ENCODE measurements around the gene SLC45A3.

The SLC45A3 gene

DNA sequence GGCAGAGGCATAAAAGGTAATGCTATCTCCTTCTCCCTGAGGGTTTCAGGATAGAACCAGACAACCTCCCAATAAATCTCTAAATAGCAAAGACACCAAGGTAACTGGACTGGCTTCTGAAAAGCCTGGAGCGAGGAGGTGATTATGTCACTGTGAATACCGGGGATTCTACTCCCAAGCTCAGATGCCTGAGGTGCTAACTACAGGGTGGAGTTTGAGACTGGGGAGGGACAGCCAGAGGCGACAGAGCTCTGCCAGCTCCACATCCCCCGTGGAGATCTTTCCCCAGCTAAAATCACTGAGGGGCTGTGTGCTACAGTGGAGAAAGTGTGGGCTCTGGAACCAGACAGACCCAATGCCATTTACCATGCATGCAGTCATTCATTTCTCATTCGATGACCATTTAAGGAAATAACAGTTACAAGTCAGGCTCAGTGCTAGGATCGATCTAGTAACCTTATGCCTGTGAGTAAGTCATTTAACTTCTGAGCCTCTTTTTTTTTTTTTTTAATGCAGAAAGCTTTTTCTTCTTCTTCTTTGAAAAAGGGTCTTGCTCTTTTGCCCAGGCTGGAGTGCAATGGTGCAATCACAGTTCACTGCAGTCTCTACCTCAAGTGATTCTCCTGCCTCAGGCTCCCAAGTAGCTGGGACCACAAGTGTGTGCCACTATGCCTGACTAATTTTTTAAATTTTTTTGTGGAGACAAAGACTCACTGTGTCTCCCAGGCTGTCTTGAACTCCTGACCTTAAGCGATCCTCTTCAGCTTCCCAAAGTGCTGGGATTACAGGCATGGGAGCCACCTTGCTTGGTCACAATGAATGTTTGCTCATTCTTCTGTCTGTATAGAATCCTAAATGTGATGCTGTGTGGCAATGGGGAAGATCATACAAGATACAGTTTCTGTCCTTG lies 8.1 kb upstream of the SLC45A3 start:
- no peaks in the 10 kb centered on the region for H3K4me1 ChIP-seq (ENCODE audit: control insufficient read depth, insufficient read depth, low read length)
- ChIA-PET CTCF (interaction anchor here (0.5 to 2.6 kb wide), 8 partner anchors 14 to 342 kb away, joined by 3 to 18 read pairs (median 4); no protein-coding TSS in a partner anchor), POLR2A (no interaction called here)
- no peak overlapping the region for H3K4me3 ChIP-seq (ENCODE audit: low read depth, low read length)
- TF ChIP-seq ZIC2 (tag by site-specific recombination; IDR thresholded peaks at IDR 0.05) (peak; percentile 79), ZNF585B (tag by site-specific recombination; IDR thresholded peaks at IDR 0.05) (no peak), ZNF837 (tag by site-specific recombination; IDR thresholded peaks at IDR 0.05) (no peak), GLIS1 (tag by site-specific recombination; IDR thresholded peaks at IDR 0.05) (peak; percentile 43), SP7 (tag by site-specific recombination; IDR thresholded peaks at IDR 0.05) (peak; percentile 32; the same call in 1 of the 2 replicates)
- no peaks in the 10 kb centered on the region for H3K36me3 ChIP-seq (ENCODE audit: control insufficient read depth in 2 of 2, insufficient read depth in 1 of 2, low read length in 2 of 2)
- no peak overlapping the region for H3K27ac ChIP-seq (ENCODE audit: extremely low read depth, low read depth, low read length)
- no peaks in the 10 kb centered on the region for H3K9me3 ChIP-seq (ENCODE audit: control insufficient read depth, insufficient read depth, low read depth, low read length)

DNA sequence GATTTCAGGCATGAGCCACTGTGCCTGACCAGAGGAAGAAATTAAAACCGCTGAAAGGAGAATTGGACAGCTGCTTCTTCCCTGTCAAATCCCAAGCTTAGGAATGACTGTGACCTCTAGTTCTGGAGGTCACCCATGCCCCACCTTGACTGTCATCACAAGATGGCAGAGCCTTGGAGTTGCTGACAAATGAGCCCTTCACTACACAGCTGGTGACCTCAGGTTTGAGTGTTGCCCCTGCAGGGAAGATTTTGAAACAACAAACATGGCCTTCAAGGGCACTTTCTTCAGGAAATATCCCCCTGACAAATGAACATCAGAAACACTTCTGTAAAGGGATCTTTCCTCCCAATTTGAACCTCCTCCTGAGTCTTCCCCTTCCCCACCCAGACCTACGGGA lies 6.9 kb upstream of the SLC45A3 start:
- ChIA-PET POLR2A (no interaction called here), CTCF (interaction anchor here (0.6 to 1.4 kb wide), 7 partner anchors 10 to 290 kb away, joined by 3 to 4 read pairs (median 3); no protein-coding TSS in a partner anchor)
- Histone ChIP-seq H3K4me1 (ENCODE audit: control insufficient read depth, insufficient read depth, low read length) (no peaks in the 10 kb centered on the region), H3K36me3 (ENCODE audit: control insufficient read depth in 2 of 2, insufficient read depth in 1 of 2, low read length in 2 of 2) (no peaks in the 10 kb centered on the region), H3K27ac (ENCODE audit: extremely low read depth, low read depth, low read length) (no peak overlapping the region), H3K9me3 (ENCODE audit: control insufficient read depth, insufficient read depth, low read depth, low read length) (no peaks in the 10 kb centered on the region), H3K4me3 (ENCODE audit: low read depth, low read length) (no peak overlapping the region)
- TF ChIP-seq, protein P1, sequence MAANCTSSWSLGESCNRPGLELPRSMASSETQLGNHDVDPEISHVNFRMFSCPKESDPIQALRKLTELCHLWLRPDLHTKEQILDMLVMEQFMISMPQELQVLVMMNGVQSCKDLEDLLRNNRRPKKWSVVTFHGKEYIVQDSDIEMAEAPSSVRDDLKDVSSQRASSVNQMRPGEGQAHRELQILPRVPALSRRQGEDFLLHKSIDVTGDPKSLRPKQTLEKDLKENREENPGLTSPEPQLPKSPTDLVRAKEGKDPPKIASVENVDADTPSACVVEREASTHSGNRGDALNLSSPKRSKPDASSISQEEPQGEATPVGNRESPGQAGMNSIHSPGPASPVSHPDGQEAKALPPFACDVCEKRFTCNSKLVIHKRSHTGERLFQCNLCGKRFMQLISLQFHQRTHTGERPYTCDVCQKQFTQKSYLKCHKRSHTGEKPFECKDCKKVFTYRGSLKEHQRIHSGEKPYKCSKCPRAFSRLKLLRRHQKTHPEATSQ (tag by site-specific recombination; IDR thresholded peaks at IDR 0.05), result no peak
- peak; percentile 60 for TF ChIP-seq FEZF1 (tag by site-specific recombination; IDR thresholded peaks at IDR 0.05)
- TF ChIP-seq BCL11A (tag by site-specific recombination; IDR thresholded peaks at IDR 0.05; ENCODE audit: low read depth), result no peak
- TF ChIP-seq ZIC2 (tag by site-specific recombination; IDR thresholded peaks at IDR 0.05), result peak; percentile 96

DNA sequence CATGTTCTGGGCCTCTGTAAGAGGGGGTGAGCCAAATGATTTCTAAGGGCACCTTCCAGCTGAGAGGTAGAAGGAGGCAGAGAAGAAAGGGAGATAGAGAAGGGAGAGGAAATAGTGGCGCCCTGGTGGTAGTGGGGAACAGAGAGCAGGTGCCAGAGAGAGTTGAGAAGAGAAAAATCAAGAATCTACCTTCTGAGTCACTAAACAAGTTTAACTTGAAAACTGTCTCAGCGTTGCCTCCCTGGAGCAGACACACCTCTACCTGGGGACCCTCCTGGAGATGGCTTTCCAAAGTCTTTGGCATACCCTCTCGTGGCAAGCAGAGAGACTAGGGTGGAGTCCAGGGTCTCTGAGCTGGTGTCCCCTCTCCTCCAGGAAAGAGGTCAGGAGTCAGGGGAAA lies 1.1 kb upstream of the SLC45A3 start:
- H3K4me3 ChIP-seq (ENCODE audit: low read depth, low read length), result no peak overlapping the region
- POLR2A ChIA-PET, result interaction anchor here (2.1 kb wide), 1 partner anchor 28 kb away, joined by 6 read pairs; no protein-coding TSS in a partner anchor
- no peaks in the 10 kb centered on the region for H3K4me1 ChIP-seq (ENCODE audit: control insufficient read depth, insufficient read depth, low read length)
- TF ChIP-seq TCF7L2 (IDR thresholded peaks at IDR 0.05; ENCODE audit: borderline replicate concordance, low read depth, low read length), result no peak
- TF ChIP-seq ZNF24 (tag by site-specific recombination; IDR thresholded peaks at IDR 0.05), result no peak
- TF ChIP-seq ZNF274 (IDR thresholded peaks at IDR 0.05; ENCODE audit: low read length), result no peak
- no peak for TF ChIP-seq ZNF274 (tag by site-specific recombination; IDR thresholded peaks at IDR 0.05; ENCODE audit: borderline replicate concordance)
- TF ChIP-seq, protein P2, sequence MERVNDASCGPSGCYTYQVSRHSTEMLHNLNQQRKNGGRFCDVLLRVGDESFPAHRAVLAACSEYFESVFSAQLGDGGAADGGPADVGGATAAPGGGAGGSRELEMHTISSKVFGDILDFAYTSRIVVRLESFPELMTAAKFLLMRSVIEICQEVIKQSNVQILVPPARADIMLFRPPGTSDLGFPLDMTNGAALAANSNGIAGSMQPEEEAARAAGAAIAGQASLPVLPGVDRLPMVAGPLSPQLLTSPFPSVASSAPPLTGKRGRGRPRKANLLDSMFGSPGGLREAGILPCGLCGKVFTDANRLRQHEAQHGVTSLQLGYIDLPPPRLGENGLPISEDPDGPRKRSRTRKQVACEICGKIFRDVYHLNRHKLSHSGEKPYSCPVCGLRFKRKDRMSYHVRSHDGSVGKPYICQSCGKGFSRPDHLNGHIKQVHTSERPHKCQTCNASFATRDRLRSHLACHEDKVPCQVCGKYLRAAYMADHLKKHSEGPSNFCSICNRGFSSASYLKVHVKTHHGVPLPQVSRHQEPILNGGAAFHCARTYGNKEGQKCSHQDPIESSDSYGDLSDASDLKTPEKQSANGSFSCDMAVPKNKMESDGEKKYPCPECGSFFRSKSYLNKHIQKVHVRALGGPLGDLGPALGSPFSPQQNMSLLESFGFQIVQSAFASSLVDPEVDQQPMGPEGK (tag by site-specific recombination; IDR thresholded peaks at IDR 0.05), result no peak
- no peak for TF ChIP-seq BCL11B (tag by site-specific recombination; IDR thresholded peaks at IDR 0.05; ENCODE audit: low read depth)
- no peak for TF ChIP-seq ZNF555 (tag by site-specific recombination; conservative IDR thresholded peaks at IDR 0.05)
- TF ChIP-seq ZNF777 (tag by site-specific recombination; IDR thresholded peaks at IDR 0.05; ENCODE audit: borderline replicate concordance), result no peak
- TF ChIP-seq, protein P3, sequence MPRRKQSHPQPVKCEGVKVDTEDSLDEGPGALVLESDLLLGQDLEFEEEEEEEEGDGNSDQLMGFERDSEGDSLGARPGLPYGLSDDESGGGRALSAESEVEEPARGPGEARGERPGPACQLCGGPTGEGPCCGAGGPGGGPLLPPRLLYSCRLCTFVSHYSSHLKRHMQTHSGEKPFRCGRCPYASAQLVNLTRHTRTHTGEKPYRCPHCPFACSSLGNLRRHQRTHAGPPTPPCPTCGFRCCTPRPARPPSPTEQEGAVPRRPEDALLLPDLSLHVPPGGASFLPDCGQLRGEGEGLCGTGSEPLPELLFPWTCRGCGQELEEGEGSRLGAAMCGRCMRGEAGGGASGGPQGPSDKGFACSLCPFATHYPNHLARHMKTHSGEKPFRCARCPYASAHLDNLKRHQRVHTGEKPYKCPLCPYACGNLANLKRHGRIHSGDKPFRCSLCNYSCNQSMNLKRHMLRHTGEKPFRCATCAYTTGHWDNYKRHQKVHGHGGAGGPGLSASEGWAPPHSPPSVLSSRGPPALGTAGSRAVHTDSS (tag by site-specific recombination; IDR thresholded peaks at IDR 0.05), result no peak
- H3K27ac ChIP-seq (ENCODE audit: extremely low read depth, low read depth, low read length), result no peak overlapping the region
- H3K9me3 ChIP-seq (ENCODE audit: control insufficient read depth, insufficient read depth, low read depth, low read length), result no peaks in the 10 kb centered on the region
- H3K36me3 ChIP-seq (ENCODE audit: control insufficient read depth in 2 of 2, insufficient read depth in 1 of 2, low read length in 2 of 2), result no peaks in the 10 kb centered on the region
- CTCF ChIA-PET, result interaction anchor here (0.9 to 6.3 kb wide), 2 partner anchors 23 to 158 kb away, joined by 4 to 65 read pairs; no protein-coding TSS in a partner anchor
